Measurements from ENCODE around the gene FAM185A.
"Not testable (repeated sequence)": the region's sequence is repeated elsewhere in the genome, so short reads cannot be mapped to it uniquely, and the experiment has no call there.

DNA sequence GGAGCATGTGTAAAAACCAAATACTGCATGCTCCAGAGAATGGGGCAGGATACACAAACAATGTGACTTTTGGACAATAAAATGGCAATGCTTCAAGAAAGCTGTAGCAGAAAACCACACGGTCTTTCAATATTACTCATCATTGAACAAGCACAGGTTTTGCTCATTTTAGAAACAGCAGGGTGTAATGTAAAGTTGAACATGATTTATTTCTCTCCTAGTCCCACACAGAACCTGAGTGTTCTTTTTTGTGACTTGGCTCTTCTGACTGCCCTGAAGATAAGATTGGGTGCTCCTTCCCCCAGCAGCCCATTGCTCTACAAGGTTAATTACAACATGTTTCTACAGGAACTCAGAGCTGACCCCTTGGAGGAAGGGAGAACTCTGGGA, 35.1 kb upstream of the FAM185A start:
- TF ChIP-seq, protein P1, sequence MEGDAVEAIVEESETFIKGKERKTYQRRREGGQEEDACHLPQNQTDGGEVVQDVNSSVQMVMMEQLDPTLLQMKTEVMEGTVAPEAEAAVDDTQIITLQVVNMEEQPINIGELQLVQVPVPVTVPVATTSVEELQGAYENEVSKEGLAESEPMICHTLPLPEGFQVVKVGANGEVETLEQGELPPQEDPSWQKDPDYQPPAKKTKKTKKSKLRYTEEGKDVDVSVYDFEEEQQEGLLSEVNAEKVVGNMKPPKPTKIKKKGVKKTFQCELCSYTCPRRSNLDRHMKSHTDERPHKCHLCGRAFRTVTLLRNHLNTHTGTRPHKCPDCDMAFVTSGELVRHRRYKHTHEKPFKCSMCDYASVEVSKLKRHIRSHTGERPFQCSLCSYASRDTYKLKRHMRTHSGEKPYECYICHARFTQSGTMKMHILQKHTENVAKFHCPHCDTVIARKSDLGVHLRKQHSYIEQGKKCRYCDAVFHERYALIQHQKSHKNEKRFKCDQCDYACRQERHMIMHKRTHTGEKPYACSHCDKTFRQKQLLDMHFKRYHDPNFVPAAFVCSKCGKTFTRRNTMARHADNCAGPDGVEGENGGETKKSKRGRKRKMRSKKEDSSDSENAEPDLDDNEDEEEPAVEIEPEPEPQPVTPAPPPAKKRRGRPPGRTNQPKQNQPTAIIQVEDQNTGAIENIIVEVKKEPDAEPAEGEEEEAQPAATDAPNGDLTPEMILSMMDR (IDR thresholded peaks at IDR 0.05; ENCODE audit: insufficient read depth, low read length) = not testable (repeated sequence)
- TF ChIP-seq, protein P2, sequence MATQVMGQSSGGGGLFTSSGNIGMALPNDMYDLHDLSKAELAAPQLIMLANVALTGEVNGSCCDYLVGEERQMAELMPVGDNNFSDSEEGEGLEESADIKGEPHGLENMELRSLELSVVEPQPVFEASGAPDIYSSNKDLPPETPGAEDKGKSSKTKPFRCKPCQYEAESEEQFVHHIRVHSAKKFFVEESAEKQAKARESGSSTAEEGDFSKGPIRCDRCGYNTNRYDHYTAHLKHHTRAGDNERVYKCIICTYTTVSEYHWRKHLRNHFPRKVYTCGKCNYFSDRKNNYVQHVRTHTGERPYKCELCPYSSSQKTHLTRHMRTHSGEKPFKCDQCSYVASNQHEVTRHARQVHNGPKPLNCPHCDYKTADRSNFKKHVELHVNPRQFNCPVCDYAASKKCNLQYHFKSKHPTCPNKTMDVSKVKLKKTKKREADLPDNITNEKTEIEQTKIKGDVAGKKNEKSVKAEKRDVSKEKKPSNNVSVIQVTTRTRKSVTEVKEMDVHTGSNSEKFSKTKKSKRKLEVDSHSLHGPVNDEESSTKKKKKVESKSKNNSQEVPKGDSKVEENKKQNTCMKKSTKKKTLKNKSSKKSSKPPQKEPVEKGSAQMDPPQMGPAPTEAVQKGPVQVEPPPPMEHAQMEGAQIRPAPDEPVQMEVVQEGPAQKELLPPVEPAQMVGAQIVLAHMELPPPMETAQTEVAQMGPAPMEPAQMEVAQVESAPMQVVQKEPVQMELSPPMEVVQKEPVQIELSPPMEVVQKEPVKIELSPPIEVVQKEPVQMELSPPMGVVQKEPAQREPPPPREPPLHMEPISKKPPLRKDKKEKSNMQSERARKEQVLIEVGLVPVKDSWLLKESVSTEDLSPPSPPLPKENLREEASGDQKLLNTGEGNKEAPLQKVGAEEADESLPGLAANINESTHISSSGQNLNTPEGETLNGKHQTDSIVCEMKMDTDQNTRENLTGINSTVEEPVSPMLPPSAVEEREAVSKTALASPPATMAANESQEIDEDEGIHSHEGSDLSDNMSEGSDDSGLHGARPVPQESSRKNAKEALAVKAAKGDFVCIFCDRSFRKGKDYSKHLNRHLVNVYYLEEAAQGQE (IDR thresholded peaks at IDR 0.05; ENCODE audit: insufficient replicate concordance, low read depth) = not testable (repeated sequence)
- TF ChIP-seq POLR2AphosphoS5 (IDR thresholded peaks at IDR 0.05; ENCODE audit: low read depth); GABPA (IDR thresholded peaks at IDR 0.05; ENCODE audit: low read depth); SPI1 (IDR thresholded peaks at IDR 0.05; ENCODE audit: borderline replicate concordance, low read depth): not testable (repeated sequence)
